Keratinocyte (primary cell): ENCODE results near the gene PTPRN2. TPM values are rescaled to one million over a fixed set of nuclear protein-coding genes. Genes with fewer than 3 reads are reported as not detected.

Experiments used
- DNase-seq: peaks from one replicate; pipeline ENCODE4 v3.0.0-alpha.2; 2011; ENCODE audit warnings: low read depth, missing footprints, low spot score
- FAIRE-seq: peaks from 2 replicates; lab custom pipeline; 2011; peaks lifted over from hg19 to GRCh38; lab: Jason Lieb, UNC
- H2AFZ ChIP-seq: 2 replicates; pipeline ENCODE4 v1.6.0; 2012; ENCODE audit warnings: low read length, control low read depth, inconsistent platforms; ENCODE audit not compliant: control insufficient read depth
- H3K27ac ChIP-seq: 2 replicates; pipeline ENCODE4 v1.5.1; 2011; ENCODE audit warnings: low read length; ENCODE audit not compliant: control insufficient read depth, insufficient read depth
- H3K27me3 ChIP-seq: 3 replicates; pipeline ENCODE4 v1.6.0; 2011; ENCODE audit warnings: low read length; ENCODE audit not compliant: control insufficient read depth, insufficient read depth; ENCODE audit errors: extremely low read depth
- H3K36me3 ChIP-seq, 2 experiments: 2 replicates in 1 of 2; 3 replicates in 1 of 2; pipeline ENCODE4 v1.5.1; 2011; ENCODE audit warnings: low read length in 2 of 2, mild to moderate bottlenecking in 1 of 2; ENCODE audit not compliant: control insufficient read depth in 2 of 2, insufficient read depth in 2 of 2; ENCODE audit errors: extremely low read depth in 1 of 2
- H3K4me1 ChIP-seq: 3 replicates; pipeline ENCODE4 v1.5.1; 2011; ENCODE audit warnings: low read length; ENCODE audit not compliant: control insufficient read depth, insufficient read depth; ENCODE audit errors: extremely low read depth
- H3K4me2 ChIP-seq: 3 replicates; pipeline ENCODE4 v1.6.0; 2011; ENCODE audit warnings: low read depth, low read length; ENCODE audit not compliant: control insufficient read depth, insufficient read depth; ENCODE audit errors: extremely low read depth
- H3K4me3 ChIP-seq, 3 experiments: fragments of 200-600 bp in 1 of 3; sonication (generic) in 1 of 3; 2 replicates in 2 of 3; 3 replicates in 1 of 3; pipeline ENCODE4 v1.5.1; 2011 to 2016; ENCODE audit warnings: low read length in 3 of 3, mild to moderate bottlenecking in 3 of 3, control low read depth in 2 of 3, inconsistent platforms in 1 of 3, low read depth in 1 of 3, mixed read lengths in 1 of 3, mixed run types in 1 of 3, moderate library complexity in 1 of 3; ENCODE audit not compliant: control insufficient read depth in 2 of 3, insufficient read depth in 2 of 3; ENCODE audit errors: extremely low read depth in 1 of 3
- H3K79me2 ChIP-seq: 2 replicates; pipeline ENCODE4 v1.6.0; 2012; ENCODE audit warnings: low read length; ENCODE audit not compliant: control insufficient read depth, insufficient read depth
- H3K9ac ChIP-seq: 3 replicates; pipeline ENCODE4 v1.6.0; 2011; ENCODE audit warnings: low read length; ENCODE audit not compliant: control insufficient read depth, insufficient read depth; ENCODE audit errors: extremely low read depth
- H3K9me1 ChIP-seq: 3 replicates; pipeline ENCODE4 v1.6.0; 2011; ENCODE audit warnings: low read length; ENCODE audit not compliant: control insufficient read depth, insufficient read depth; ENCODE audit errors: extremely low read depth
- H3K9me3 ChIP-seq: 2 replicates; pipeline ENCODE4 v1.5.1; 2012; ENCODE audit warnings: low read depth, low read length; ENCODE audit not compliant: control insufficient read depth
- H4K20me1 ChIP-seq: 3 replicates; pipeline ENCODE4 v1.6.0; 2011; ENCODE audit warnings: low read length; ENCODE audit not compliant: control insufficient read depth, insufficient read depth; ENCODE audit errors: extremely low read depth
- CTCF ChIP-seq, 3 experiments: IDR thresholded peaks in 1 of 3; conservative IDR thresholded peaks in 1 of 3; optimal IDR thresholded peaks in 1 of 3; 2 replicates in 2 of 3; 3 replicates in 1 of 3; pipeline versions ENCODE3 to v1.5.1; 2011; ENCODE audit warnings: low read length in 3 of 3, mild to moderate bottlenecking in 3 of 3, moderate library complexity in 2 of 3, control low read depth in 1 of 3, inconsistent platforms in 1 of 3; ENCODE audit not compliant: insufficient read depth in 2 of 3; ENCODE audit errors: extremely low read depth in 1 of 3
- EZH2 ChIP-seq: IDR thresholded peaks from one replicate; pipeline ENCODE4 v1.6.1; 2012; ENCODE audit warnings: inconsistent platforms, mild to moderate bottlenecking, low read length, moderate library complexity
- dilution Hi-C: fragments of 300-500 bp; cut with MboI; formaldehyde crosslinking; loops from one replicate; pipeline ENCODE4 v1.7.0; 2020; ENCODE audit warnings: low sequenced_read_pairs; ENCODE audit not compliant: extremely low pct_ligation_motif_present
- polyA plus RNA-seq, 5 experiments: library from polyadenylated mRNA; depleted of rRNA in 3 of 5; stranded (reverse) in 3 of 5; stranded (forward) in 1 of 5; unstranded in 1 of 5; fragments of >200 nt; gene quantifications; 1 replicate in 1 of 5; 2 replicates in 3 of 5; 3 replicates in 1 of 5; pipeline versions ENCODE4 v1.2.1 to v1.2.3, GENCODE V29; 2011 to 2012; ENCODE audit warnings: missing spikeins in 2 of 5, low read depth in 1 of 5, low replicate concordance in 1 of 5

Gene PTPRN2
- polyA plus RNA-seq, 1 donor (not counting 4 experiments of a cell fraction or from before 2014, with no cell fraction given): not detected

- Histone ChIP-seq H3K36me3 (no peaks in the 10 kb centered on the region), H3K9me1 (no peaks in the 10 kb centered on the region), H2AFZ (no peak overlapping the region), H3K4me2 (no peak overlapping the region), H3K4me1 (no peaks in the 10 kb centered on the region), H3K27me3 (no peaks in the 10 kb centered on the region), H3K9ac (no peak overlapping the region), H3K4me3 (no peak overlapping the region), H3K27ac (no peak overlapping the region), H4K20me1 (no peaks in the 10 kb centered on the region), H3K9me3 (peaks cover 29% of the 10 kb centered on the region), H3K79me2 (no peaks in the 10 kb centered on the region)
- DNase-seq (no peak), FAIRE-seq (no peak)
- dilution Hi-C loops: no loop called here
- TF ChIP-seq CTCF (optimal IDR thresholded peaks at IDR 0.05 in 1 of 3, IDR thresholded peaks at IDR 0.05 in 1 of 3, conservative IDR thresholded peaks at IDR 0.05 in 1 of 3; ENCODE audit: extremely low read depth in 1 of 3, insufficient read depth in 2 of 3, low read length in 3 of 3): no peak
- no peak for TF ChIP-seq EZH2
Observed at GRCh38 chr7:157554393-157555238, 1033.0 kb downstream of the PTPRN2 start.

- Histone ChIP-seq H3K36me3 (no peaks in the 10 kb centered on the region), H3K9me3 (peaks cover 24% of the 10 kb centered on the region), H3K4me1 (no peaks in the 10 kb centered on the region), H3K27me3 (no peaks in the 10 kb centered on the region), H4K20me1 (no peaks in the 10 kb centered on the region), H2AFZ (no peak overlapping the region), H3K4me3 (no peak overlapping the region), H3K9me1 (no peaks in the 10 kb centered on the region), H3K9ac (no peak overlapping the region), H3K79me2 (no peaks in the 10 kb centered on the region), H3K27ac (no peak overlapping the region), H3K4me2 (no peak overlapping the region)
- dilution Hi-C loops: no loop called here
- FAIRE-seq: no peak
- TF ChIP-seq CTCF (optimal IDR thresholded peaks at IDR 0.05 in 1 of 3, IDR thresholded peaks at IDR 0.05 in 1 of 3, conservative IDR thresholded peaks at IDR 0.05 in 1 of 3; ENCODE audit: extremely low read depth in 1 of 3, insufficient read depth in 2 of 3, low read length in 3 of 3) (no peak), EZH2 (no peak)
- no peak for DNase-seq
Observed at GRCh38 chr7:157553256-157553655, 1034.4 kb downstream of the PTPRN2 start.
